Measurements from ENCODE around the gene TAS2R39. TPM values are rescaled to one million over a fixed set of nuclear protein-coding genes. Genes with fewer than 3 reads are reported as not detected.

TAS2R39 gene
- total and polyA plus RNA-seq, 2 of the 4 experiments (the other 2 are of a cell fraction): not detected

- no peak overlapping the region for H2BK5ac ChIP-seq (ENCODE audit: low read depth, low read length, poor library complexity, severe bottlenecking)
- no peak overlapping the region for H4K5ac ChIP-seq (ENCODE audit: low read depth, low read length)
- POLR2A ChIA-PET (ENCODE audit: unreplicated experiment): no interaction called here
- H3K4me2 ChIP-seq (ENCODE audit: low read depth, low read length): no peak overlapping the region
- no peak overlapping the region for H2AK9ac ChIP-seq (replicated peaks; ENCODE audit: low read depth, low read length, poor library complexity)
- dilution Hi-C loops (cut with HindIII; ENCODE audit: low sequenced_read_pairs, unreplicated experiment): no loop called here
- no CpG with 5 or more reads among the region's 2 CpGs for WGBS, 2 experiments (ENCODE audit: extremely low coverage in 2 of 2, insufficient read length in 1 of 2)
- intact Hi-C loops (cut with micrococcal nuclease): no loop called here
- H2BK20ac ChIP-seq (ENCODE audit: low read depth, low read length): no peak overlapping the region
- DNase-seq: no peak
- no peak for ATAC-seq (ENCODE audit: low read depth)
- no peak overlapping the region for H3K14ac ChIP-seq (replicated peaks; ENCODE audit: low read depth, low read length)
- in situ Hi-C loops (cut with MboI; ENCODE audit: low sequenced_read_pairs): no loop called here
- no peaks in the 10 kb centered on the region for H3K27me3 ChIP-seq (ENCODE audit: control insufficient read depth, insufficient read depth, low read length)
- TF ChIP-seq MAFK (IDR thresholded peaks at IDR 0.05; ENCODE audit: low read depth, low read length): no peak
- no peak for TF ChIP-seq CTCF (conservative IDR thresholded peaks at IDR 0.05; ENCODE audit: low read depth, low read length)
- TF ChIP-seq FOS (IDR thresholded peaks at IDR 0.05; ENCODE audit: low read depth, low read length): no peak
- no peak for TF ChIP-seq ELK1 (IDR thresholded peaks at IDR 0.05; ENCODE audit: borderline replicate concordance, low read depth, low read length)
- TF ChIP-seq POLR2A (IDR thresholded peaks at IDR 0.05; ENCODE audit: low read depth, low read length): no peak
- no peak for TF ChIP-seq SMC3 (IDR thresholded peaks at IDR 0.05; ENCODE audit: low read depth, low read length)
- TF ChIP-seq CEBPB (IDR thresholded peaks at IDR 0.05; ENCODE audit: low read depth, low read length): no peak
- no peak for TF ChIP-seq BHLHE40 (IDR thresholded peaks at IDR 0.05; ENCODE audit: low read depth, low read length)
- TF ChIP-seq CHD1 (IDR thresholded peaks at IDR 0.05; ENCODE audit: low read depth, low read length): no peak
- TF ChIP-seq USF2 (IDR thresholded peaks at IDR 0.05; ENCODE audit: low read depth, low read length): no peak
- no peak for TF ChIP-seq RAD21 (IDR thresholded peaks at IDR 0.05; ENCODE audit: low read length)
- TF ChIP-seq RFX5 (IDR thresholded peaks at IDR 0.05; ENCODE audit: low read depth, low read length): no peak
- TF ChIP-seq NFE2L2 (IDR thresholded peaks at IDR 0.05; ENCODE audit: low read depth, low read length): no peak
- BruUV-seq (replicated peaks): no TSS peak
- H3K9me3 ChIP-seq (ENCODE audit: control insufficient read depth, insufficient read depth, low read length): 0 out of 2 replicates have a peak, but pooled peaks cover 2% of the 10 kb centered on the region
- no peak overlapping the region for H4K91ac ChIP-seq (ENCODE audit: insufficient read depth, low read depth, low read length)
- no peak overlapping the region for H3K27ac ChIP-seq (ENCODE audit: insufficient read depth, low read length)
- H3K56ac ChIP-seq (ENCODE audit: extremely low read depth, insufficient read depth, low read length): no peak overlapping the region
- no peak overlapping the region for H3K4me3 ChIP-seq (ENCODE audit: insufficient read depth, low read depth, low read length)
- no peak overlapping the region for H2BK15ac ChIP-seq (ENCODE audit: low read depth, low read length)
- no peak overlapping the region for H2AFZ ChIP-seq (replicated peaks; ENCODE audit: low read length, poor library complexity)
- H3K9ac ChIP-seq (ENCODE audit: low read depth, low read length): no peak overlapping the region
- no peak overlapping the region for H2AK5ac ChIP-seq (ENCODE audit: low read depth, low read length)
- H3K23ac ChIP-seq (ENCODE audit: low read depth, low read length): no peak overlapping the region
- CTCF ChIA-PET: no interaction called here
- H3K4ac ChIP-seq (ENCODE audit: low read depth, low read length): no peak overlapping the region
- no peaks in the 10 kb centered on the region for H4K20me1 ChIP-seq (ENCODE audit: insufficient read depth, low read length)
- no peaks in the 10 kb centered on the region for H3K36me3 ChIP-seq (ENCODE audit: control insufficient read depth, insufficient read depth, low read length)
- no peaks in the 10 kb centered on the region for H3K9me1 ChIP-seq (ENCODE audit: insufficient read depth, low read length)
- no peaks in the 10 kb centered on the region for H3K4me1 ChIP-seq (ENCODE audit: control insufficient read depth, insufficient read depth, low read length)
- no peaks in the 10 kb centered on the region for H3K79me1 ChIP-seq (ENCODE audit: low read depth in 1 of 2, low read length in 2 of 2)
- no peak overlapping the region for H2BK120ac ChIP-seq (ENCODE audit: low read depth, low read length)
- H3K18ac ChIP-seq (ENCODE audit: low read depth, low read length): no peak overlapping the region
- no peak overlapping the region for H4K8ac ChIP-seq (ENCODE audit: low read depth in 2 of 2, low read length in 2 of 2)
Measured at GRCh38 chr7:143181349-143181748, 1.9 kb upstream of the TAS2R39 start.
